Liver (tissue), 9 donors: ENCODE measurements around the gene PNKP. TPM values are rescaled to one million over a fixed set of nuclear protein-coding genes. Genes with fewer than 3 reads are reported as not detected.

Experiments
- DNase-seq: peaks from one replicate; pipeline ENCODE4 v3.0.0-alpha.2; 2017; ENCODE audit warnings: low spot score
- H3K27ac ChIP-seq, 2 donors: one replicate each; pipeline ENCODE4 v1.7.0; 2013; ENCODE audit warnings: inconsistent platforms in 2 of 2, low read length in 2 of 2, control low read depth in 1 of 2, low read depth in 1 of 2, mild to moderate bottlenecking in 1 of 2
- H3K27me3 ChIP-seq, 4 donors: one replicate each; pipeline versions ENCODE4 v1.6.1 to v1.7.0; 2013; ENCODE audit warnings: low read length in 3 of 4, inconsistent platforms in 1 of 4, mild to moderate bottlenecking in 1 of 4, moderate library complexity in 1 of 4; ENCODE audit not compliant: control insufficient read depth in 4 of 4, insufficient read depth in 4 of 4
- H3K36me3 ChIP-seq, 4 donors: one replicate each; pipeline versions ENCODE4 v1.6.1 to v1.7.0; 2013; ENCODE audit warnings: low read length in 3 of 4, mild to moderate bottlenecking in 3 of 4, low read depth in 1 of 4, moderate library complexity in 1 of 4; ENCODE audit not compliant: control insufficient read depth in 4 of 4, insufficient read depth in 3 of 4
- H3K4me1 ChIP-seq, 4 donors: one replicate each; pipeline versions ENCODE4 v1.6.1 to v1.7.0; 2013; ENCODE audit warnings: low read length in 3 of 4, mild to moderate bottlenecking in 3 of 4, moderate library complexity in 1 of 4; ENCODE audit not compliant: control insufficient read depth in 4 of 4, insufficient read depth in 4 of 4
- H3K4me3 ChIP-seq, 3 donors: one replicate each; pipeline versions ENCODE4 v1.6.1 to v1.7.0; 2013; ENCODE audit warnings: low read length in 3 of 3, control low read depth in 1 of 3, low read depth in 1 of 3, mild to moderate bottlenecking in 1 of 3
- H3K9ac ChIP-seq, 2 donors: one replicate each; pipeline ENCODE4 v1.7.0; 2013; ENCODE audit warnings: low read length in 2 of 2, mild to moderate bottlenecking in 2 of 2, moderate library complexity in 2 of 2, control low read depth in 1 of 2, low read depth in 1 of 2
- H3K9me3 ChIP-seq, 4 donors: one replicate each; pipeline versions ENCODE4 v1.6.1 to v1.7.0; 2013; ENCODE audit warnings: low read length in 3 of 4; ENCODE audit not compliant: control insufficient read depth in 4 of 4
- CTCF ChIP-seq: fragments of 150-350 bp; IDR thresholded peaks from 2 replicates; pipeline ENCODE4 v1.5.1; 2017; ENCODE audit warnings: improper control_type of control experiment, low read depth, low read length; ENCODE audit not compliant: missing input control
- EGR1 ChIP-seq, 2 donors: IDR thresholded peaks; 2 replicates each; pipeline ENCODE4 v1.6.1; 2016 to 2018; ENCODE audit warnings: antibody characterized with exemption in 2 of 2, low read depth in 2 of 2
- FOXA1 ChIP-seq: IDR thresholded peaks from 2 replicates; pipeline ENCODE4 v1.6.1; 2016; ENCODE audit warnings: antibody characterized with exemption
- FOXA2 ChIP-seq: IDR thresholded peaks from 2 replicates; pipeline ENCODE4 v1.6.1; 2016; ENCODE audit warnings: antibody characterized with exemption
- GABPA ChIP-seq, 2 donors: IDR thresholded peaks in 1 of 2; conservative IDR thresholded peaks in 1 of 2; 2 replicates each; pipeline ENCODE4 v1.6.1; 2016; ENCODE audit warnings: antibody characterized with exemption in 2 of 2, mild to moderate bottlenecking in 1 of 2, moderate library complexity in 1 of 2
- HNF4A ChIP-seq, 2 donors: conservative IDR thresholded peaks; 2 replicates each; pipeline ENCODE4 v1.6.1; 2016; ENCODE audit warnings: antibody characterized with exemption in 2 of 2, mild to moderate bottlenecking in 2 of 2
- HNF4G ChIP-seq: IDR thresholded peaks from 2 replicates; pipeline ENCODE4 v1.6.1; 2016; ENCODE audit warnings: antibody characterized with exemption
- JUND ChIP-seq, 2 donors: IDR thresholded peaks; 2 replicates each; pipeline ENCODE4 v1.6.1; 2016; ENCODE audit warnings: antibody characterized with exemption in 2 of 2
- NR2F2 ChIP-seq: IDR thresholded peaks from 2 replicates; pipeline ENCODE4 v1.6.1; 2016; ENCODE audit warnings: antibody characterized with exemption
- RAD21 ChIP-seq, 2 donors: IDR thresholded peaks; 2 replicates each; pipeline ENCODE4 v1.6.1; 2016; ENCODE audit warnings: antibody characterized with exemption in 2 of 2, mild to moderate bottlenecking in 2 of 2
- REST ChIP-seq: IDR thresholded peaks from 2 replicates; pipeline ENCODE4 v1.6.1; 2016; ENCODE audit warnings: antibody characterized with exemption, mild to moderate bottlenecking
- RXRA ChIP-seq, 2 donors: IDR thresholded peaks; 2 replicates each; pipeline ENCODE4 v1.6.1; 2017 to 2018; ENCODE audit warnings: antibody characterized with exemption in 2 of 2, mild to moderate bottlenecking in 1 of 2
- SP1 ChIP-seq: IDR thresholded peaks from 2 replicates; pipeline ENCODE4 v1.6.1; 2018; ENCODE audit warnings: antibody characterized with exemption, mild to moderate bottlenecking
- TAF1 ChIP-seq: conservative IDR thresholded peaks from 2 replicates; pipeline ENCODE4 v1.6.1; 2016; ENCODE audit warnings: antibody characterized with exemption, mild to moderate bottlenecking
- YY1 ChIP-seq: IDR thresholded peaks from 2 replicates; pipeline ENCODE4 v1.6.1; 2016; ENCODE audit warnings: antibody characterized with exemption, mild to moderate bottlenecking
- WGBS: extraction: QIAGEN DNeasy Blood & Tissue Kit; methylation state at CpG from one replicate; pipeline ENCODE4 v1.1.7; 2013; 5-methylcytosine and 5-hydroxymethylcytosine counted together
- polyA plus RNA-seq, 2 donors: library from polyadenylated mRNA; stranded (reverse) in 1 of 2; unstranded in 1 of 2; fragments of 200-250 nt in 1 of 2; fragments of >200 nt in 1 of 2; fragmentation: Nextera tagmentation in 1 of 2; extraction: Ambion mirVana in 1 of 2; gene quantifications; one replicate each; pipeline versions ENCODE4 v1.2.1 to v1.2.3, GENCODE V29; 2013 to 2015
- total RNA-seq, 2 donors: library from RNA; depleted of rRNA; stranded (reverse); fragments of >200 nt; gene quantifications; one replicate each; pipeline ENCODE4 v1.2.3, GENCODE V29; 2014
- TF ChIP-seq, protein P1 (sequence below): IDR thresholded peaks from 2 replicates; pipeline ENCODE4 v1.6.1; 2016; ENCODE audit warnings: antibody characterized with exemption
- TF ChIP-seq, protein P2 (sequence below): IDR thresholded peaks from 2 replicates; pipeline ENCODE4 v1.6.1; 2016; ENCODE audit warnings: antibody characterized with exemption
- TF ChIP-seq, protein P3 (sequence below): IDR thresholded peaks from 2 replicates; pipeline ENCODE4 v1.6.1; 2016; ENCODE audit warnings: antibody characterized with exemption
- donor health status: healthy.
- donor health status: healthy.
- donor health status: healthy.
- donor health status: healthy.
- donor health status: healthy.

PNKP gene
- total and polyA plus RNA-seq, 4 donors: 17.3 to 30.9 (median 19.8) TPM

DNA sequence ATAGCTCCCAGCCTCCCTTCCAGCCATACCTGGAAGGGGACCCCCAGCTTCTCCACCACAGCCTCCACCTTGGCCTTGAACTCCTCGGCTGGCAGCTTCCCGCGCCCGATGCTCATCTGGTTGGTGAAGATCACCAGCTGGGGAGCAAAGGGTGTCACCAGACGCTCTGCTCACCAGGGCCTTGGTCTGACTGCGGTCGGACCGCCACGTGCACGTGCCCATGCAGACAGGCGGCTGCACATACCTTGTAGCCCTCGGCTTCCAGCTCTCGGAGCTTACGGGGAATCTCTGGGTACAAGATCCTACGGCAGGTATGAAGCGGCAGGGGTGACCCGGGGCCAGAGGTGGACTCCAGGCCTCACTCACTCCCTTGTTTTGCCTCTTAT is 3.4 kb downstream of the PNKP start:
- Histone ChIP-seq H3K9ac (no peak overlapping the region), H3K27ac (no peak overlapping the region), H3K4me3 (no peak overlapping the region), H3K36me3 (peaks cover 1 to 39% (median 9%) of the 10 kb centered on the region in 4 donors), H3K4me1 (peaks cover 12 to 29% (median 23%) of the 10 kb centered on the region in 4 donors), H3K9me3 (no peaks in the 10 kb centered on the region), H3K27me3 (no peaks in the 10 kb centered on the region)
- DNase-seq: no peak
- TF ChIP-seq HNF4A (conservative IDR thresholded peaks at IDR 0.05) (no peak), REST (no peak), YY1 (no peak), RAD21 (IDR thresholded peaks at IDR 0.05) (no peak), FOXA2 (no peak), CTCF (no peak), EGR1 (IDR thresholded peaks at IDR 0.05; ENCODE audit: low read depth in 2 of 2) (no peak), GABPA (IDR thresholded peaks at IDR 0.05 in 1 of 2, conservative IDR thresholded peaks at IDR 0.05 in 1 of 2) (no peak), HNF4G (no peak)
- TF ChIP-seq, protein P1, sequence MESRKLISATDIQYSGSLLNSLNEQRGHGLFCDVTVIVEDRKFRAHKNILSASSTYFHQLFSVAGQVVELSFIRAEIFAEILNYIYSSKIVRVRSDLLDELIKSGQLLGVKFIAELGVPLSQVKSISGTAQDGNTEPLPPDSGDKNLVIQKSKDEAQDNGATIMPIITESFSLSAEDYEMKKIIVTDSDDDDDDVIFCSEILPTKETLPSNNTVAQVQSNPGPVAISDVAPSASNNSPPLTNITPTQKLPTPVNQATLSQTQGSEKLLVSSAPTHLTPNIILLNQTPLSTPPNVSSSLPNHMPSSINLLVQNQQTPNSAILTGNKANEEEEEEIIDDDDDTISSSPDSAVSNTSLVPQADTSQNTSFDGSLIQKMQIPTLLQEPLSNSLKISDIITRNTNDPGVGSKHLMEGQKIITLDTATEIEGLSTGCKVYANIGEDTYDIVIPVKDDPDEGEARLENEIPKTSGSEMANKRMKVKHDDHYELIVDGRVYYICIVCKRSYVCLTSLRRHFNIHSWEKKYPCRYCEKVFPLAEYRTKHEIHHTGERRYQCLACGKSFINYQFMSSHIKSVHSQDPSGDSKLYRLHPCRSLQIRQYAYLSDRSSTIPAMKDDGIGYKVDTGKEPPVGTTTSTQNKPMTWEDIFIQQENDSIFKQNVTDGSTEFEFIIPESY: no peak
- WGBS: 95% methylated on average over 17 of the region's 17 CpGs

GRCh38 chr19:49863254-49863934 is 4.0 kb downstream of the PNKP start:
- no peaks in the 10 kb centered on the region for H3K9me3 ChIP-seq
- H3K27ac ChIP-seq: no peak overlapping the region
- no peaks in the 10 kb centered on the region for H3K27me3 ChIP-seq
- TF ChIP-seq FOXA2 (no peak), REST (no peak), FOXA1 (no peak), SP1 (no peak), HNF4G (no peak), JUND (IDR thresholded peaks at IDR 0.05) (no peak), NR2F2 (no peak), TAF1 (no peak), HNF4A (conservative IDR thresholded peaks at IDR 0.05) (no peak), RXRA (IDR thresholded peaks at IDR 0.05) (no peak), GABPA (IDR thresholded peaks at IDR 0.05 in 1 of 2, conservative IDR thresholded peaks at IDR 0.05 in 1 of 2) (no peak)
- TF ChIP-seq, protein P2, sequence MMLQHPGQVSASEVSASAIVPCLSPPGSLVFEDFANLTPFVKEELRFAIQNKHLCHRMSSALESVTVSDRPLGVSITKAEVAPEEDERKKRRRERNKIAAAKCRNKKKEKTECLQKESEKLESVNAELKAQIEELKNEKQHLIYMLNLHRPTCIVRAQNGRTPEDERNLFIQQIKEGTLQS: no peak
- TF ChIP-seq, protein P1: no peak
- TF ChIP-seq, protein P3, sequence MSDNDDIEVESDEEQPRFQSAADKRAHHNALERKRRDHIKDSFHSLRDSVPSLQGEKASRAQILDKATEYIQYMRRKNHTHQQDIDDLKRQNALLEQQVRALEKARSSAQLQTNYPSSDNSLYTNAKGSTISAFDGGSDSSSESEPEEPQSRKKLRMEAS: no peak
- H3K4me1 ChIP-seq: peaks cover 12 to 23% (median 22%) of the 10 kb centered on the region in 4 donors
- DNase-seq: no peak
- H3K9ac ChIP-seq: no peak overlapping the region
- peaks cover 4 to 43% (median 9%) of the 10 kb centered on the region in 4 donors for H3K36me3 ChIP-seq
- H3K4me3 ChIP-seq: no peak overlapping the region
- 95% methylated on average over 24 of the region's 24 CpGs for WGBS
